ENCODE measurements around the gene STUM. TPM values are rescaled to one million over a fixed set of nuclear protein-coding genes. Genes with fewer than 3 reads are reported as not detected.

Gene STUM
- total and polyA plus RNA-seq, 10 of the 15 experiments (the other 5 are each of a cell fraction or from before 2014, with no cell fraction given): under 0.01 to 0.15 (median 0.09) TPM; not detected in 5

DNA sequence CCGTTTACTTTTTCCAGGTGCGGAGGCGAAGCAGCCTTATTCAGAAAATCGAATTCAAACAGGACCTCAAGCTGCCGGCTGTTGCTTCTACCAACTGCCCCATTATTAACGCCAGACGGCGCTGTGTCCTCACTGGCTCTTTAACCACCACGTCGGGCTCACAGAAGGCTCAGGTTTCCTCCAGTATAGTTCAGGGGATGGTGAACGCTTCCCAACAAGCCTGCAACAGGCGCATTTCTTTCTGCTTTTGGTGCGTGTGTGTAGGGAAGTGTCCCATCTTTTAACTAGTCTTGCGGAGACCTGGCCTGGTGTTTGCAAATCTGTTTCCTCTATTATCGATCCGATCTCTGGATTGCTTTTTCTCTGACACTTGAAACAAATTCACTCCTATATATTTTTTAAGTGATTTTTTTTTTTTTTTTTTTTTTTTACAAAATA is 791 bp upstream of the STUM start (continued):
- TF ChIP-seq TAF1 (IDR thresholded peaks at IDR 0.05; ENCODE audit: borderline replicate concordance, low read depth, low read length) (no peak), TBL1XR1 (IDR thresholded peaks at IDR 0.05; ENCODE audit: low read depth, low read length) (no peak), RUNX3 (IDR thresholded peaks at IDR 0.05; ENCODE audit: low read length) (peak; percentile 76), ZSCAN29 (IDR thresholded peaks at IDR 0.05) (peak; percentile 58; the same call in 1 of the 2 replicates), SMARCA5 (IDR thresholded peaks at IDR 0.05) (peak; percentile 30; the same call in 1 of the 2 replicates), CREB1 (IDR thresholded peaks at IDR 0.05; ENCODE audit: low read depth) (no peak), CHD2 (IDR thresholded peaks at IDR 0.05; ENCODE audit: borderline replicate concordance, low read depth, low read length) (no peak), YY1 (IDR thresholded peaks at IDR 0.05; ENCODE audit: low read depth, low read length) (peak; percentile 71), CBFB (IDR thresholded peaks at IDR 0.05; ENCODE audit: low read depth) (peak; percentile 44; the same call in 1 of the 2 replicates), ZNF24 (IDR thresholded peaks at IDR 0.05) (no peak), TCF7 (IDR thresholded peaks at IDR 0.05; ENCODE audit: borderline replicate concordance) (no peak), FOXM1 (IDR thresholded peaks at IDR 0.05; ENCODE audit: low read depth, low read length) (0 out of 2 replicates have a peak, but pooled peaks have one; percentile 51)
- TF ChIP-seq, protein P1, sequence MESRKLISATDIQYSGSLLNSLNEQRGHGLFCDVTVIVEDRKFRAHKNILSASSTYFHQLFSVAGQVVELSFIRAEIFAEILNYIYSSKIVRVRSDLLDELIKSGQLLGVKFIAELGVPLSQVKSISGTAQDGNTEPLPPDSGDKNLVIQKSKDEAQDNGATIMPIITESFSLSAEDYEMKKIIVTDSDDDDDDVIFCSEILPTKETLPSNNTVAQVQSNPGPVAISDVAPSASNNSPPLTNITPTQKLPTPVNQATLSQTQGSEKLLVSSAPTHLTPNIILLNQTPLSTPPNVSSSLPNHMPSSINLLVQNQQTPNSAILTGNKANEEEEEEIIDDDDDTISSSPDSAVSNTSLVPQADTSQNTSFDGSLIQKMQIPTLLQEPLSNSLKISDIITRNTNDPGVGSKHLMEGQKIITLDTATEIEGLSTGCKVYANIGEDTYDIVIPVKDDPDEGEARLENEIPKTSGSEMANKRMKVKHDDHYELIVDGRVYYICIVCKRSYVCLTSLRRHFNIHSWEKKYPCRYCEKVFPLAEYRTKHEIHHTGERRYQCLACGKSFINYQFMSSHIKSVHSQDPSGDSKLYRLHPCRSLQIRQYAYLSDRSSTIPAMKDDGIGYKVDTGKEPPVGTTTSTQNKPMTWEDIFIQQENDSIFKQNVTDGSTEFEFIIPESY (IDR thresholded peaks at IDR 0.05): no peak
